T-helper 1 cell treated with Interleukin-12 subunit alpha and Interleukin-12 subunit beta and Interleukin-4 antibody, amounts not matched to agents 30 ng/mL and 1 ng/mL, for 36 hours (primary cell): ENCODE data around the gene ABLIM2. TPM values are rescaled to one million over a fixed set of nuclear protein-coding genes. Genes with fewer than 3 reads are reported as not detected.

Experiments used
- intact Hi-C: fragments of 100-400 bp; cut with micrococcal nuclease; formaldehyde crosslinking; loops from one replicate; pipeline ENCODE4 v1.15.1; 2024
- total RNA-seq: library from RNA; stranded (reverse); gene quantifications from 2 replicates; pipeline ENCODE4 v1.2.3, GENCODE V29; 2022

Gene ABLIM2
- total RNA-seq: 0.51 and 0.56 TPM in 2 replicates

DNA sequence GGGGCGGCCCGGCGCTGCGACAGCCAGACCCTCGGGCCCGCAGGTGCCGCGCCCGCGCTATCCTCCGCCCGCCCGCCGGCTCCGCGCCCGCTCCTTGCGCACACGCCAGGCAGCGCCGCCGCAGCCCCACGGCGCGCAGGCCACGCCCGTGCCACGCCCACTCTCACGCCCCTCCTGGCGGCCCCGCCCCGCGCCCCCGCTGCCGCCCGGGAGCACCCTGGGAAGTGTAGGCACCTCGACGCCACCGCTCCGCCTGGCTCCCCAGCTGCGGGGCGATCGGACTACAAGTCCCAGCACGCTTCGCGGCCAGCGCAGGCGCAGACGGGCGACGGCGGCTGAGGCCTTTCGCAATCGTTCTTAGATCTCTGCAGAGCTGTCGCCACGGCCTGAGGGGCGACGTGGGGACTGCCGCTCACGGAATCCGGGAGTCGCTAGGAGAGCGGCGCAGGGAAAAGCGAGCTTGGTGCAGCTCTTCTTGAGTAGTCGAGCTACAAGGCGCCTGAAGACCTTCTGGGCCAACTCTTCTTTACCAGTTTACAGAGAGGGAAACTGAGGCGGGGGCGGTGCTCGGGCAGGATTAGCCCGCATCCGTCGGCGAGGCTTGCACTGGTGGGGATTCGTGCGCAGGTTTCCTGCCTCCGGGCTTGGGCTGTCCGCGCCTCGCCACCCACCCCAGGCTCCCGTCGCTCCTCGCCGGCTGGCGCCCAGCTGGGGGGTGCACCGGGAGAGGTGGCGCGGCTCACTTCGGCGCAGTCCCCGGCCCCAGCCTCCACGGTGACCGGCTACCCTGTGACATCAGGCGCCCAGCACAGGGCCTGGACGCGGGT, at the start of gene ABLIM2:
ABLIM2 (minus strand) TSS at position 104 of the 827 bp plus-strand sequence. CDS start 124 bp downstream, outside the sequence.
- intact Hi-C loops: loop anchor here (1.0 to 5.0 kb wide), 16 partner anchors 18 to 1890 kb away; partner anchors contain the start of genes ACOX3, AFAP1, BLOC1S4 and GRPEL1

DNA sequence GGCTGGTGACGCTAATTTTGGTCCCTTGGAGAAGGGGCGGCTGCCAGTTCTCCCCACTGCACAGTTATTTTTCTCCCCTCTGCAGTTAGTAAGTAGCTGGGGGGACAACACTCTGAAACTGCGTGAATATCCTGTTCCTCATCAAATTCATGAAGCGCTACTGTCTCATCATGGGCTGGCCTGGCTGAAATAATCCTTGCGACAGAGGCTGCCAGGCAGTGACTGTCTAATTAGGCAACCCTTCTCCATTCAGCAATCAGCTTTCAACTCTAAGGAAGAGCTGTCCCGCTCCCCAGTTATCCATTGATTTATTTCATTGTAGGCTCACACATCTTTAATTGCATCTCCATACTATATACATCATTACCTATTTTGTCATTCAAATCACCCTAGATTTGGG, 48.7 kb upstream of the ABLIM2 start:
- intact Hi-C loops: no loop called here

DNA sequence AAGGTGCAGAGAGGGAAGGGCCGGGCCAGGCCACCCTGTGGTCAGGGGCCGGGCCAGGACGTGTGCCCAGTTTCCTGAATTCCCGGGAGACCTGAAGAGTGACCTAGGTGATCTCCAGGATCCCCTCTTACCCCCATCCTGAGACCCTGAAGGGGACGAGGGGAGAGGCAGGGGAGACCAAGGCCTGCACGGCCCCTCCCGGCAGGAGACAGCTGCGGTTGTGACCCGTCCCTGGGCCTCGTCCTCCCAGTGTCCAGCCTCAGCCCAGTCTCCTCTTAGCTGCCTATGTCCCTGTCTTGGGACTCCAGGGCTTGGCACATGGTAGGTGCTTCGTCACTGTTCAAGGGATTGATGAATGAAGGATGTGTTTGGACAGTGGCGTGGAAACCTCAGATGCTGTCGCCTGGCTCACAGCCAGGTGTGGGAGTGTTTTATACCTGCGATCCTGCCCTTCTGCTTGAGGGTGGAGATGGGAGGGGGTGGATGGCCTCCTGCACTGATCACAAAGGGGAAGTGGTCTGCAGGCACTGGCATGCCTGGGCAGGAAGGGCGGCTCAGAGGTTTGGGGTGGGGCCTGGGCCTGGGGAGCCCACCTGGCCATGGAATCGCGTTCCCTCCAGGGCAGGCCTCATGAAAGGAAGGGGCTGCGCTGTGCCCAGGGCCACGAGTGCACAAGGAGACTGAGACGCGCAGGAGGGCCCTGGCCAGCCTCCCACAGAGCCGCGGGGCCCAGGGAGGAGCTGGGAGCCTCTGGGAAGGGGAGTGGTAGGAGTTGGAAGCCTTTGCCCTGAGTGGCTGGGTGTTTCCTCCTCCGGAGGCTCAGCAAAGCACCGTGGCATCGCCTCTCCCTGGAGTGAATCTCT, 47.4 kb upstream of the ABLIM2 start:
- intact Hi-C loops: no loop called here

DNA sequence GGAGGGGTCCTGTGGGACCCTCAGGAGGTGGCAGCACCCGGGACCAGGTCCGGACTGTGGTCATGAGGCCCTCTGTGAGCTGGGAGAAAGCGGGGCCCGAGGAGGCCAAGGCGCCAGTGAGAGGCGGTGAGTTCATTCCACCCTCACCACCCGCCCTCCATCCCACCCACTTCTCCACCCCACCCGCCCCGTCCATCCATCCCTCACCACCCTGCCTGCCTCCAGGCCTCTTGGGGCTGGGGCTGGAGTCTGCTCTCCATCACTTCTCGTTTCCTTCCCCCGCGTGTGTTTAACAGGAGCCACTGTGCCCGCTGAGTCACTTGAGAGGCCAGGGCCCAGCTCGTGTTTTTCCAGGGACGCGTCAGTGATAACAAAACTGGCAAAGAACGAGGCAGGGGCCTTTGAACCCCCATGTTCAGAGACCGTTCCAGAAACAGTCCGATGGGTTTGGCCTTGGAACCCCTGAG, 46.7 kb upstream of the ABLIM2 start:
- intact Hi-C loops: no loop called here

DNA sequence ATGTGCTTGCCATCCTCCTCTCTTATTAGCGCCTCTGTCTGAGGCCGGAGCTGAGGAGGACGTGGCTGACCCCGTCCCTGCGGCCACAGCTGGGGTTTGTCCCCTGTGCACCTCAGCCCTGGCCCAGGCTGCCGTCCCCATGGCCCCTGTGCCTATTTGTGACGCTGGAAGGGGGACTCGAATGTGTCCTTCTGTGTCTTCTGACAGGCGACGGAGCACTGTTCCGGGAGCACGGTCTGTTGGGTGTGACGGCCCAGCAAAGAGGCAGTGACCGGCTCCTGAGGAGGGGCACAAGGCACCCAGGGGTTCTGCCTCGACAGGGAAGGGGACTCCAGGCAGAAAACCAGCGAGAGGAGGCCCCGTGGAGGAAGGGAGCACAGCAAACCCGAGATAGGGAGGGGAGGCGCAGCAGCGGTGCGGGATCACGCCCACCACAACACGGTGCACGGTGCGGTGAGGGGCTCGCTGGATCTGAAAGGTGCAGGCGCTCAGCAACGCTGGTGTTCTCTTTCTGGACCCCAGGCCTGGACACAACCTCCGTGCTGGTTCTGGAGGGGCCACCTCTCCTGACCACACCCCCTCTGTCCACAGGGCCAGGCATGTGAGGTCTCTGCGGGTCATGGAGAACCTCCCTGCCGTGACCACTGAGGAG, 46.1 kb upstream of the ABLIM2 start:
- intact Hi-C loops: no loop called here

DNA sequence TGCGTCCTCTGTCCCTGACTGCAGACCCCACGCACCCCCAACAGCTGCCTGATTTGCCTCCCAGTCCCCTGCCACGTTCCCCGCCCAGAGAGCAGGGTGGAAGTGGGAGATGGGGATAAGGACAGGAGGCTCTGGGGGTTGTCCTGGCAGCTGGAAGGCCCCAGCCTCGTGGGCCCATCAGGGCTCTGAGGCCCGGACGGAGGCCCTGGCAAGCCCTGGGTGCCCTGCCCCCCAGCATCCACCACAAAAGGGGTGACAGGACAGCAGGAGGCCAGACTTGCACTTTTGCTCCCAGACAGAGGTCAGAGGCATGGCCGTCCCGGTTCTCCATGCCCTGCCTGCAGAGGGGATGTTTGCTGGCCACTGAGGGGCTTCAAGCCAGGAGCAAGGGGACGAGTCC, 45.2 kb upstream of the ABLIM2 start:
- intact Hi-C loops: no loop called here

DNA sequence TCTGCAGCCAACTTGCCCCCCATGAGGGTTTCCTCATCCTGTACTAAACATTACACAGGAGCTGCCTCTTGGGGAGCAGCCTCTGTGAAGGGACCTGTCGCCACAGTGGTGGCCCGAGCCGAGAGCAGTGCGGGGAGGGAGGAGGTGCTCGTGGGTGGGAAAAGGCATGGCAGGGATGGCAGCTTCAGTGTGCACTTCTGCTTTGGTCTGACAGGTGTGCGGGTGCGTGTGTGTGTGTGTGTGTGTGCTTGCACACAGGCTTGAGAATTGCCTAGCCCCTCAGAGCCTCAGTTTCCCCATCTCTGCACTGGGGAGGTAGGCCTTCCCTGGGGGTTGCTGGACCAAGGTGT, 44.4 kb upstream of the ABLIM2 start:
- intact Hi-C loops: no loop called here

DNA sequence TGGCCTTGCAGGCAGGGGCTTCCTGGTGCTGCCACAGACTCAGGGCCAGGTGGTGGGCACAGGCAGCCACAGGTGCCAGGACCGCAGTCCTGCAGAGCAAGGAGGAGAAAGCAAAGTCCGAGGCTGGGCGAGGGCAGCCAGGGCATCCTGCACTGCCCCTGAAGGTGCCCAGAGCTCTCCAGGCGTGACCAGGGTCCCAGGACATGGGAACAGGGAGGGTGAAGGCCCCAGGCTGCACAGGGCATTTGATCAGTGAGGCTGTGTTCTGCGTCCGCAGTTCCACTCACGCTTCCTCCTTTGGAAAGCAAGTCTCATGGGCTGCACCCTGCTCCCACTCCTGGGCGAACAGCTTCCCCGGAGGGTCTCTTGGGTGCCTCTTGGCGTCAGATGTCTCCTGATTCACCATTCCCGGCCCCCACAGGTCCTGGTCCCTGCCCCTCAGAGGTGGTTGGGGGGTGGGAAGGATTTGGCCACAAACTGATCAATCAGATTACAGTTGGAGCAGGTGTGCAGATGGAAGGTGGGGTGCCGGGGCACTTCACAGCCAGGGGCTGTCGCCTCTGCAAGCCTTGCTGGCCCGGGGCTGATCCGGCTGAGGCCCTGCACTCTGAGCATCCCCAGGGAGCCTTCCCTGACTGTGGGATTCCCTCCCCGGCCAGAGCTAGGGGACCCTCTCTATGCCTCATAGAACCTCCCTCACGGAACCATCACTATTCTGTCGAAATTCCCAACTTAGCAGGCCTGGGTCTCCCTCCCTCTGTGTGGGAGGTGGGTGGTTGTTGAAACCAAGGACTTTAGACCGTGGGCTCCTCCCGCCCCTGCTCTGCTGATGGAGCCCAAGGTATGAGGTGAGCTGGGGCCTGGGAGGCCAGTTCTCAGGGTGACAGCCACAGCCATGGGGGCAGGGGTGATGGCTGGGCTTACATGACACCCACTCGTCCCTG, 43.8 kb upstream of the ABLIM2 start:
- intact Hi-C loops: no loop called here

DNA sequence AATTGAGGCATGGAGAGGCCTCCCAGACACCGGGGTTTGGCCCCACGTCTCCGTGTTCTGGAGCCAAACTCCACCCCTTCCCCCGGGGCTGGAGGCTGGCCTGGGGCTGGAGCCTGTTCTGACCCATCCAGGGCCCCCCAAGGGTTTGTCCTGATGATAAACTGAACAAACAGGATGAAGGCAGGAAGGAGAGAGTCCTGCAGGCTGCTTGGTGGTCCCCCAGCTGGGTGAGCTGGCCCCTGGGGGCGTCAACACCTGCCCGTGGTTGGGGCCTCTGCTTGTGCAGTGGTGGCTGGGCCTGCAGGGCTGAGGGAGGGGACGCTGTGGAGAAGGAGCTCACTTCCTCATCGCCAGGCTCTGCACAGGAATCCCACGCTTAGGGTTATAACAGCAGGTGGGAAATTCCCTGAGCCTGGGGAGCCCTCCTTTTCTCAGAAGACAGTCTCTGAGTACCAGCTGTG, 42.7 kb upstream of the ABLIM2 start:
- intact Hi-C loops: loop anchor here (2.0 kb wide), 4 partner anchors 19 to 239 kb away; partner anchors contain the start of genes ACOX3 and TRMT44

DNA sequence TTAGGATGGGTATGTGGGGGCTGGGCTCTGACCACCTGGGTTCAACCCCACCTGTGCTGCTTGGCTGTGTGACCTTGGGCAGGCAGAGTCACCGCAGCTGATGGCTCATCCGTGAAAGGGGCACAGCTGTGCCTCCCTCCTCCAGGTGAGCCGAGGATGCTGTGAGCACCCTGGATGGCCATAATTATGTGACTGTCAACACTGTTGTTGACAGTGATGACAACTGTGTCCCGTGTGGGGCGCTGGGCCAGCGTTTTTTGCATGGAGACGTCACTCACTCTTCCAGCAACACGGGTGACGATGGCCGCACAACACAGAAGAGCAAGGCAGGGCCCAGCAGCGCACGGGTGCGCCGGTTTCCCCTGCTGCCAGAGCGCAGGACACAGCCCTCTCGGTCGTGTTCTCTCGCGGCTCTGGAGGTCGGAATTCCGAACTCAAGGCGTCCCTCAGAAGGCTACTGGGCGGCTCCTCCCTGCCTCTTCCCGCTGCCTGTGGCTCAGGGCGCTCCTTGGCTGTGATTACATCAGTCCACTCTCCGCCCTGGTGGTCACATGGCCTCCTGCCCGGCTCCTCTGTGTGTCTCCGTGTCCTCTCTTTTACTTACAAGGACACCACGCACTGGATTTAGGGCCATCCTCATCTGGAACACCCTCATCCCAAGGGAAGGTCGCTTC, 41.8 kb upstream of the ABLIM2 start:
- intact Hi-C loops: loop anchor here (2.0 kb wide), 4 partner anchors 20 to 240 kb away; partner anchors contain the start of genes ACOX3 and TRMT44

DNA sequence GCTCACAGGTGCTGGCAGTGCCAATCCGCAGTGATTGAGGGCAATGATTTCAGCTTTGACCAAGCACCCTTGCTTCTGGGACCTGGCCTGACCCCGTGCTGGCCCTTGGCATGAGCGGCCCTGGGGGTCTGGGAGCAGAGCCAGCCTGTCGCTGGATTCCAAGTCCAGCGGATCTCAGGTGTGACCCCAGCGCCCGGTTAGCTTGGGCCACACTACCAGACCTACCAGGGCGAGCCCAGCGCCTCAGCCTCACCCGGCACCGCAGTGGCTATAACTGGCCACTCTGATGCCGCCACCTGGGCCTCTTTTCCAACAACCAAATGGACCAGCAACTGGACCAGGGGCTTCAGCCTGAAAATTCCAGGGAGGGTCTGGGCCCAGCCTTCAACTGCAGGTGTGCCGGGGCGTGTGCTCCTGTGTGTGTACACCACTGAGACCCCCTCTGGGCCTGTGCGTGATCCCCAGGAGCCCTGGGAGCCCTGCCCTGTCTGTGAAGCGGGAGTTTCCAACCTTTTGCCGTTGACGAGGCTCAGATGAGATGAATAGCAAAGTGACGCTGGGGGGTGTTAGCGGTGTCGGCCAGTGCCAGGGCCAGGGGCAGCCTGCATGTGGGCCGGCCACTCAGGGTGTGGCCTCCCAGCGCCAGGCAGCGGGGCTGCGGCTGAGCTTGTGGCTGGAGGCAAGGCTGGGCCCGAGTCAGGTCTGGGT, 41.1 kb upstream of the ABLIM2 start:
- intact Hi-C loops: loop anchor here (1.0 to 10.0 kb wide), 7 partner anchors 21 to 335 kb away; partner anchors contain the start of genes ABLIM2, ACOX3 and TRMT44

DNA sequence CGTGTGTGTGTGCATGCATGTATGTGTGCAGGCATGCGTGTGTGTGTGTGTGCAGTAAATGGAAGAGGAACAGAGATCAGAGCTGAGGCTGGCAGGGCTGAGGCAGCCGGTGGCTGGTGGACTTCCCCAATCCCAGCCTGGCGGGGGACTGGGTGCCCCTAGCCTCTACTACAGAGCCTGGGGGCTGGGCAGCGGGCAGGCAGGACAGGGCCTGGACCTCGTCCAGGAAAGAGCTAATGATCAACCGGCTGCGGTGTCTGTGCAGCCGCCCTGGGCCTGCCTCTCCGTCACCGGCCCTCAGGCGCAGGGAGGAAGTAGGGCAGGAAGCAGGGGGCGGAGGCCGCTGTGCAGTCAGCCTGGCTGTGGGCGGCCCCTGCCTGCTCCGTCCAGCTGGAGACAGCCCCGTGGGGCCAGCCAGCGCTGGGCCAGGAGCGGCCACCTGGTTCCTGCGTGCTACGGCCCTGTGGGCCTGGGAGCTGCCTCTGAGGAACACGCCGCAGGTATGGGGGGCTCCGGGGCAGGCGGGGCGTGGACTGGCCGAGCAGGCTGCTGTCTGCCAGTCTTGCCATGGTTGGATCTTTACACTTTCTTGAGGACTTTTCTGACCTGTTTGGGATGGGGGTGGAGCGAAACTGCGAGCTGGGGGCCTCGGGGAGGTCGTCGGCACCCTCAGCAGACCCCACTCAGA, 40.4 kb upstream of the ABLIM2 start, which contains the start of gene SH3TC1:
SH3TC1 (plus strand) TSS at position 385 of the 688 bp plus-strand sequence. CDS start 5,905 bp downstream, outside the sequence.
- intact Hi-C loops: loop anchor here (1.0 to 10.0 kb wide), 3 partner anchors 41 to 334 kb away; partner anchors contain the start of gene ABLIM2

DNA sequence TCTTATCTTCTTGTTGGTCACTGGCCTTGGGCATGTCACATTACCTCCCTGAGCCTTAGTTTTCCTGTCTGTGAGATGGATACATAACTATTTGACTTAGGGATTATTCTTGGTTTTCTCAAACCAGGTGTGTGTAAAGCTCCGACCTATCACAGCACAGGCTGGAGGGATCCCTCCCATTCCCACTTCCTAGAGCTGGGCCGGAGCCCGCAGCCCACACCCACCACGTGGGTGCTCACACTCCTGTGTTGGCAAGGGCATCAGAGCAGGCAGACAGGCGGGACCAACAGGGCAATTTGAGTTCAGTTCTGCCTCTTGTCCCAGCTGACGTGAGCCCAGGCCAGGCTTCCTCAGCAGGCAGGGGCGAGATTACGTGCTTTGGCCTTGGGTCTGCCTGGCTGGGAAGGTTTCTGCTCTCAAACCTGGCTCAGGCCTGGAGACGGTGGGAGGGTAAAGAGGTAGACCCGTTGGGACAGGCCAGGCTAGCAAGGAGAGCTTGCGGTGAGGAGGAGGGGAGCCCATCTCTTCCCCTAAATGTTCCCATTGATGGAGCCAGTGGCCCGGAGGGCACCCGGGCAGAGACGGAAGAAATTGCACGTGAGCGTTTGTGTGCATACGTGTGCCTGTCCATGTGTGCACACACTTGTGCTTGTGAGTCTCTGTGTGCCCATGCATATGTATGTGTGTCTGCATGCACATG, 39.7 kb upstream of the ABLIM2 start:
- intact Hi-C loops: loop anchor here (5.0 to 10.0 kb wide), 2 partner anchors 44 to 334 kb away; no protein-coding TSS in a partner anchor

DNA sequence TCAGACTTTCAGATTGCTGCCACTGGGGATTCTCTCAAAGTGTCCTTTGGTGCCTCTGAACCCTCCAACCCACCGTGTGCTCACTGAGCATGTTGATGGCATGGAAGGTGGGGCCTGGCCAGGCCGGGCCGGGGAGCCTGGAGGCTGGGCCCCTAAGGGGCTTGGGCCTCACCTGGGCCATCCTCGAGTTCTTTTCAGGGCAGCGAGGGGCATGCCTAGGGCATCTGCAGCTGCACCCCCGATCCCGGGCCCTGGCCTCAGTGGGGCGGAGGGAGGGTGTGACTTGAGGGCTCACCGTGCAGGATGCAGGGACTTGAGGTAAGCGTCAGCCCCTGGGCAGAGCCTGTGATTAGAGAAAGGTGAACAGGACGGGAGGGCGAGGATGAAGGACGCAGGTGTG, 38.9 kb upstream of the ABLIM2 start:
- intact Hi-C loops: loop anchor here (5.0 to 10.0 kb wide), 2 partner anchors 45 to 333 kb away; no protein-coding TSS in a partner anchor

DNA sequence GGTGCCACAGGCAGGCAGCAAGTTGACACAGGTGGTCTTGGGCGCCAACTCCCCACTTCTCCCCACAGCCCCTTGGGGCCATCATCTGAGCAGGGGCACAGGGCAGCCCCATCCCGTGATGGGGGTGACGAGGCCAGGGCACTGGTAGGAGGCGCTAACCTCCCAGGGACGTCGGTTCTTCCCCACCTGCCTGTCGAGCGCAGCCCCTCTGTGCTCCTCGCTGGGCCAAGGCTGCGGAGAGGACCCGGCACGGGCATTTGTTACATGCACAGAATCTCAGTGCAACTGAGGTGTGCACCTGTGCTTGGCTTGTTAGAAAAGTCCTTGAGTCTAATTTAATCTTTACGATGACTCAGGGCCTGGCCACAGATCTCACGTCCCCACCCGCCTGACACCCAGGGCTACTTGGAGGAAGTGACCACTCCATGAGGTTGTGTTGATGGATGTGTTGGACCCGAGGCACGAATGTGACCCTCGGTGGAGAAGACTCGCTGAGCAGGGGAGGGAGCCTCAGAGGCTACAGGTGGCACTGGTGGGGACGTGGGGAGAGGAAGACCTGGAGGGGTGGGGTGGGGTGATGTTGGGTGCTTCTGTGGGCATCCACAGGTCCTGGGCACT, 37.3 kb upstream of the ABLIM2 start:
- intact Hi-C loops: loop anchor here (5.0 to 10.0 kb wide), 2 partner anchors 46 to 331 kb away; no protein-coding TSS in a partner anchor

DNA sequence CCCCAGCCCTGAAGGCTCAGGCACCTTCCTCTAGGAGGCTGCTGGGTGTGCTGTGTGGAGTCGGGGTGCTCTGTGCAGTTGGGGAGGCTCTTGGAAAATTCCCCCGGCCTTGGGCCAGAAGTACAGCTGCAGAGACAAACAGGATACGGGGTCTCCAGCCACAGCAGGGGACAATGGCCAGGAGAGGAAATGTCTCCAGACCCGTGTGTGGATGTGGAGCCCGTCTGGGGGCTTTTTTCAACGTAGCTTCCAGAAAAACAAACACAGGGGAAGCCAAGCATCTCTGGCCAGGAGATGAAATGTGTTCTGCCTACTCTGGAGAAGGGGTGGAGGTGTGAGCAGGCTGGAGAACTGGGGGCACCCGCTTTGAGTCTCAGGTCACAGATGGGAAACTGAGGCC, 36.8 kb upstream of the ABLIM2 start:
- intact Hi-C loops: loop anchor here (5.0 to 10.0 kb wide), 2 partner anchors 47 to 331 kb away; no protein-coding TSS in a partner anchor
